H9 (cell line): Measurements from ENCODE around the gene PTPRH. TPM values are rescaled to one million over a fixed set of nuclear protein-coding genes. Genes with fewer than 3 reads are reported as not detected.
"Not testable (repeated sequence)": the region's sequence is repeated elsewhere in the genome, so short reads cannot be mapped to it uniquely, and the experiment has no call there.

Source experiments
- DNase-seq: peaks from one replicate; pipeline ENCODE4 v3.0.0-alpha.2; 2017
- H2AFZ ChIP-seq: one replicate; pipeline ENCODE4 v1.6.1; 2013; ENCODE audit warnings: mild to moderate bottlenecking, low read length, control low read depth, moderate library complexity
- H2AK5ac ChIP-seq: 2 replicates; pipeline ENCODE4 v1.6.1; 2013; ENCODE audit warnings: low read length, control low read depth, mixed read lengths; ENCODE audit not compliant: insufficient read length
- H2BK120ac ChIP-seq: one replicate; pipeline ENCODE4 v1.6.1; 2013; ENCODE audit warnings: low read depth, mild to moderate bottlenecking, low read length, control low read depth, inconsistent platforms; ENCODE audit not compliant: poor library complexity, severe bottlenecking
- H2BK12ac ChIP-seq: 2 replicates; pipeline ENCODE4 v1.6.1; 2013; ENCODE audit warnings: low read length, control low read depth, mixed read lengths, low read depth; ENCODE audit not compliant: insufficient read length
- H2BK15ac ChIP-seq: 2 replicates; pipeline ENCODE4 v1.6.1; 2013; ENCODE audit warnings: low read depth, low read length, control low read depth
- H2BK20ac ChIP-seq: one replicate; pipeline ENCODE4 v1.6.1; 2013; ENCODE audit warnings: low read depth, mild to moderate bottlenecking, low read length, control low read depth, inconsistent platforms; ENCODE audit not compliant: poor library complexity, severe bottlenecking
- H2BK5ac ChIP-seq: 2 replicates; pipeline ENCODE4 v1.6.1; 2013; ENCODE audit warnings: low read length, control low read depth, mixed read lengths; ENCODE audit not compliant: insufficient read length
- H3K14ac ChIP-seq: 2 replicates; pipeline ENCODE4 v1.6.1; 2013; ENCODE audit warnings: low read length, control low read depth; ENCODE audit not compliant: insufficient read depth
- H3K18ac ChIP-seq: 2 replicates; pipeline ENCODE4 v1.6.1; 2013; ENCODE audit warnings: low read depth, mild to moderate bottlenecking, mixed read lengths, low read length, control low read depth; ENCODE audit not compliant: insufficient read length
- H3K23ac ChIP-seq: 2 replicates; pipeline ENCODE4 v1.6.1; 2013; ENCODE audit warnings: low read length, control low read depth, mixed read lengths, low read depth; ENCODE audit not compliant: insufficient read length
- H3K23me2 ChIP-seq: 2 replicates; pipeline ENCODE4 v1.6.1; 2013; ENCODE audit warnings: low read depth, mild to moderate bottlenecking, mixed read lengths, low read length, control low read depth; ENCODE audit not compliant: insufficient read length, poor library complexity, severe bottlenecking
- H3K27ac ChIP-seq: 2 replicates; pipeline ENCODE4 v1.5.1; 2013; ENCODE audit warnings: low read length, control low read depth, mixed read lengths, low read depth; ENCODE audit not compliant: insufficient read length
- H3K27me3 ChIP-seq: 2 replicates; pipeline ENCODE4 v1.6.1; 2013; ENCODE audit warnings: low read length, control low read depth, inconsistent platforms; ENCODE audit not compliant: insufficient read depth
- H3K4ac ChIP-seq: 2 replicates; pipeline ENCODE4 v1.6.1; 2013; ENCODE audit warnings: low read depth, mild to moderate bottlenecking, control low read depth, inconsistent platforms, low read length, moderate library complexity
- H3K4me1 ChIP-seq: 2 replicates; pipeline ENCODE4 v1.6.1; 2013; ENCODE audit warnings: low read length, control low read depth, inconsistent platforms; ENCODE audit not compliant: insufficient read depth
- H3K4me2 ChIP-seq: 2 replicates; pipeline ENCODE4 v1.6.1; 2013; ENCODE audit warnings: low read length, control low read depth, mixed read lengths; ENCODE audit not compliant: insufficient read length, insufficient read depth
- H3K56ac ChIP-seq: 2 replicates; pipeline ENCODE4 v1.6.1; 2013; ENCODE audit warnings: low read depth, mild to moderate bottlenecking, mixed read lengths, low read length, control low read depth; ENCODE audit not compliant: insufficient read length
- H3K79me1 ChIP-seq: 2 replicates; pipeline ENCODE4 v1.6.1; 2013; ENCODE audit warnings: low read depth, mild to moderate bottlenecking, moderate library complexity, low read length, control low read depth, inconsistent platforms; ENCODE audit not compliant: insufficient read depth, poor library complexity, severe bottlenecking
- H3K79me2 ChIP-seq: 2 replicates; pipeline ENCODE4 v1.6.1; 2013; ENCODE audit warnings: low read length, control low read depth, inconsistent platforms; ENCODE audit not compliant: insufficient read depth
- H3K9ac ChIP-seq: 2 replicates; pipeline ENCODE4 v1.6.1; 2013; ENCODE audit warnings: low read length, control low read depth, mixed read lengths; ENCODE audit not compliant: insufficient read length; ENCODE audit errors: extremely low read depth
- H3K9me3 ChIP-seq: one replicate; pipeline ENCODE4 v1.6.1; 2013; ENCODE audit warnings: low read depth, low read length, inconsistent platforms; ENCODE audit not compliant: control insufficient read depth
- H3T11ph ChIP-seq: one replicate; pipeline ENCODE4 v1.6.1; 2013; ENCODE audit warnings: mild to moderate bottlenecking, low read length, control low read depth, inconsistent platforms
- H4K20me1 ChIP-seq: one replicate; pipeline ENCODE4 v1.6.1; 2013; ENCODE audit not compliant: control insufficient read depth, insufficient read length, insufficient read depth
- H4K5ac ChIP-seq: 2 replicates; pipeline ENCODE4 v1.6.1; 2013; ENCODE audit warnings: low read depth, mild to moderate bottlenecking, mixed read lengths, low read length, control low read depth; ENCODE audit not compliant: insufficient read length
- H4K8ac ChIP-seq: replicated peaks from 2 replicates; pipeline ENCODE4 v1.6.1; 2013; ENCODE audit warnings: low read length, control low read depth, mixed read lengths, low read depth; ENCODE audit not compliant: insufficient read length
- H4K91ac ChIP-seq: 2 replicates; pipeline ENCODE4 v1.6.1; 2013; ENCODE audit warnings: low read depth, mild to moderate bottlenecking, moderate library complexity, mixed read lengths, low read length, control low read depth; ENCODE audit not compliant: insufficient read length
- H3K27ac Mint-ChIP-seq, 3 experiments: 2 replicates in 2 of 3; 3 replicates in 1 of 3; pipeline ENCODE4 v1.8.0; 2020 to 2021; ENCODE audit warnings: mixed read lengths in 3 of 3, mild to moderate bottlenecking in 1 of 3, moderate library complexity in 1 of 3
- H3K27me3 Mint-ChIP-seq: 2 replicates; pipeline ENCODE4 v1.8.0; 2021; ENCODE audit warnings: low read depth, mild to moderate bottlenecking, moderate library complexity, mixed read lengths
- H3K36me3 Mint-ChIP-seq, 3 experiments: 2 replicates in 2 of 3; 3 replicates in 1 of 3; pipeline ENCODE4 v1.8.0; 2020 to 2021; ENCODE audit warnings: low read depth in 3 of 3, mixed read lengths in 3 of 3; ENCODE audit not compliant: insufficient read depth in 1 of 3
- H3K4me1 Mint-ChIP-seq, 2 experiments: 2 replicates each; pipeline ENCODE4 v1.8.0; 2020; ENCODE audit warnings: mixed read lengths in 2 of 2
- H3K4me3 Mint-ChIP-seq, 2 experiments: 2 replicates in 1 of 2; 3 replicates in 1 of 2; pipeline ENCODE4 v1.8.0; 2020 to 2021; ENCODE audit warnings: mild to moderate bottlenecking in 2 of 2, mixed read lengths in 2 of 2, moderate library complexity in 1 of 2
- H3K9me3 Mint-ChIP-seq, 2 experiments: 2 replicates in 1 of 2; 3 replicates in 1 of 2; pipeline ENCODE4 v1.8.0; 2020; ENCODE audit warnings: mild to moderate bottlenecking in 2 of 2, mixed read lengths in 2 of 2, moderate library complexity in 1 of 2
- CTCF ChIP-seq: fragments of 200-600 bp; sonication (generic); conservative IDR thresholded peaks from 3 replicates; pipeline ENCODE4 v1.8.0; 2021; ENCODE audit warnings: antibody characterized with exemption, mild to moderate bottlenecking
- WGBS: extraction: QIAGEN DNeasy Blood & Tissue Kit; methylation state at CpG from one replicate; pipeline ENCODE4 v1.1.7; 2013; ENCODE audit warnings: missing lambda C conversion rate, low lambda C conversion rate, mixed read lengths; ENCODE audit not compliant: insufficient read length; ENCODE audit errors: extremely low coverage; 5-methylcytosine and 5-hydroxymethylcytosine counted together
- total RNA-seq: library from RNA; stranded (reverse); gene quantifications from 2 replicates; pipeline ENCODE4 v1.2.1, GENCODE V29; 2021

The PTPRH gene
- total RNA-seq, 1 experiment from 2014 or later = 0.24 TPM

- Histone ChIP-seq H2BK120ac (no peak overlapping the region), H3K79me2 (no peaks in the 10 kb centered on the region), H3K56ac (no peak overlapping the region), H2AFZ (no peak overlapping the region), H3K27me3 (no peaks in the 10 kb centered on the region; the same call in 1 of the 2 replicates), H3K4ac (no peak overlapping the region), H2BK15ac (no peak overlapping the region), H2BK5ac (no peak overlapping the region), H4K20me1 (no peaks in the 10 kb centered on the region), H4K8ac (no peak overlapping the region), H3K4me2 (peak overlapping the region; percentile 32), H4K91ac (no peak overlapping the region), H2AK5ac (no peak overlapping the region), H3K23me2 (peaks cover 23% of the 10 kb centered on the region), H3K9me3 (no peaks in the 10 kb centered on the region), H3K79me1 (no peaks in the 10 kb centered on the region), H3K23ac (no peak overlapping the region), H2BK20ac (no peak overlapping the region), H3K27ac (no peak overlapping the region), H3K9ac (no peak overlapping the region), H3K14ac (no peak overlapping the region), H3K18ac (no peak overlapping the region), H2BK12ac (no peak overlapping the region), H3K4me1 (peaks cover 2% of the 10 kb centered on the region; the same call in 1 of the 2 replicates), H4K5ac (no peak overlapping the region), H3T11ph (no peak overlapping the region)
- peaks cover 29 to 43% of the 10 kb centered on the region in 2 experiments for H3K4me1 Mint-ChIP-seq
- no peak for TF ChIP-seq CTCF
- H3K9me3 Mint-ChIP-seq = peaks cover 0 to 8% of the 10 kb centered on the region in 2 experiments; a peak in 4 of 5 replicates
- H3K27ac Mint-ChIP-seq = no peak overlapping the region; a peak in 1 of 7 replicates
- H3K27me3 Mint-ChIP-seq = peaks cover 82% of the 10 kb centered on the region
- DNase-seq = no peak
- H3K4me3 Mint-ChIP-seq = peak overlapping the region; percentile 66 to 92
- no CpG with 5 or more reads among the region's 12 CpGs for WGBS
- H3K36me3 Mint-ChIP-seq = no peaks in the 10 kb centered on the region
Measured at GRCh38 chr19:55172741-55173140, 36.6 kb downstream of the PTPRH start.

GRCh38 chr19:55172318-55172717, 37.0 kb downstream of the PTPRH start:
- H3K23ac ChIP-seq, H4K5ac ChIP-seq, H3T11ph ChIP-seq, H3K9me3 ChIP-seq, H3K9ac ChIP-seq, H2BK15ac ChIP-seq, H3K27me3 ChIP-seq, H4K20me1 ChIP-seq, H2BK20ac ChIP-seq, H3K56ac ChIP-seq, H2BK120ac ChIP-seq, H2AK5ac ChIP-seq, H3K79me2 ChIP-seq, H3K4me1 ChIP-seq, H3K79me1 ChIP-seq, H3K27ac ChIP-seq, DNase-seq, H3K27ac Mint-ChIP-seq, H3K36me3 Mint-ChIP-seq, H2BK12ac ChIP-seq, H3K18ac ChIP-seq, H2BK5ac ChIP-seq, H3K9me3 Mint-ChIP-seq, H3K14ac ChIP-seq, H3K4ac ChIP-seq, H4K8ac ChIP-seq, H4K91ac ChIP-seq, H2AFZ ChIP-seq: not testable (repeated sequence)
- Mint-ChIP-seq H3K4me1 (peaks cover 29 to 43% of the 10 kb centered on the region in 2 experiments), H3K27me3 (peaks cover 79% of the 10 kb centered on the region), H3K4me3 (peak overlapping the region; percentile 66 to 92)
- Histone ChIP-seq H3K4me2 (peak overlapping the region; percentile 32), H3K23me2 (peaks cover 23% of the 10 kb centered on the region)
- WGBS = no CpG with 5 or more reads among the region's 9 CpGs
